ENCODE measurements around the gene HEXIM2. TPM values are rescaled to one million over a fixed set of nuclear protein-coding genes. Genes with fewer than 3 reads are reported as not detected.

HEXIM2 gene
- total RNA-seq, 4 donors from 2014 or later: 1.2 to 10.8 (median 5.9) TPM

DNA sequence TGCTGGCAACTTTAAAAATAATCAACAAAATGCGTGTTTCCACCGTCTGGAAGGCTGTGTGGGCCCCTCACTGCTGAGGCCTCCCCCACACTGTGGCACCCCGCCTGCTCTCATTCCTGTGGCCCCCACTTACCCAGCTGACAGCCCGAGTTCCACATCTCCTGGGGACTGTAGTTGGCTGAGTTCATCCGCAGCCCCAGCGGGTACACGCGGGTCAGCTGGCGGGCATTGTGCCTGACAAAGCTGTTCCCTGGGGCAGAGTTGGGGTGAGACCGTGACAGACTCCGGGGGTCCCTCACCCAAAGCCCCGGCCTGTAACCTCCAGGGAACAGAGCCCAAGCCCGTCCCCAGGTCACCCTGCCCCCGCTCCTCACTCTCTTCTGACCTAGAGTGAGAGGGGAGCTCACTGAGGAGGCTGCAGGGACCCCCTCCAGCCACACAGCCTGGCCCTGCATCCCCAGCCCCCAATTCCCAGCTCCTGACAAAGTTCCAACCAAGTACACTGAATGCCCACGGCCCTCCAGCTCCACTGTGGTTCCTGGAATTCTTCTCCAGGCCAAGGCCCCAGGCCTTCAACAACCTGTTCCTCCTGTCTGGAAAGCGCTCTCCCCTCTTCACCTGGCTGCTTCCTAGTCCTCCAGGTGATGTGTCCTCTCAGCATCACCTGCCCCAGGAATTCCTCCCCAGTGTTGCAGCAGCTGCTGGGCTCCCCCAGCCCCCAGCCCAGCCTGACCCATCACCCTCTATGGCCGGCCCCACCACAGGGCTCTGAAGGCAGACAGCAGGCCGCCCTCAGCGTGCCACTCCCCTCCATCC lies 47.4 kb upstream of the HEXIM2 start:
- H3K27ac ChIP-seq: no peak overlapping the region
- no peak for DNase-seq
- no peak overlapping the region for H3K4me3 ChIP-seq
- no peaks in the 10 kb centered on the region for H3K27me3 ChIP-seq
- H3K36me3 ChIP-seq: peaks cover 0 to 7% (median 0%) of the 10 kb centered on the region in 4 donors
- in situ Hi-C loops (cut with MboI; ENCODE audit: low pct_ligation_motif_present in 1 of 4, low pct_unique_long_range_greater_than_20kb in 1 of 4, low sequenced_read_pairs in 3 of 4): no loop called here
- intact Hi-C loops (cut with DNase I; ENCODE audit: low total_unique reads): no loop called here
- no peaks in the 10 kb centered on the region for H3K9me3 ChIP-seq
- TF ChIP-seq, protein P1, sequence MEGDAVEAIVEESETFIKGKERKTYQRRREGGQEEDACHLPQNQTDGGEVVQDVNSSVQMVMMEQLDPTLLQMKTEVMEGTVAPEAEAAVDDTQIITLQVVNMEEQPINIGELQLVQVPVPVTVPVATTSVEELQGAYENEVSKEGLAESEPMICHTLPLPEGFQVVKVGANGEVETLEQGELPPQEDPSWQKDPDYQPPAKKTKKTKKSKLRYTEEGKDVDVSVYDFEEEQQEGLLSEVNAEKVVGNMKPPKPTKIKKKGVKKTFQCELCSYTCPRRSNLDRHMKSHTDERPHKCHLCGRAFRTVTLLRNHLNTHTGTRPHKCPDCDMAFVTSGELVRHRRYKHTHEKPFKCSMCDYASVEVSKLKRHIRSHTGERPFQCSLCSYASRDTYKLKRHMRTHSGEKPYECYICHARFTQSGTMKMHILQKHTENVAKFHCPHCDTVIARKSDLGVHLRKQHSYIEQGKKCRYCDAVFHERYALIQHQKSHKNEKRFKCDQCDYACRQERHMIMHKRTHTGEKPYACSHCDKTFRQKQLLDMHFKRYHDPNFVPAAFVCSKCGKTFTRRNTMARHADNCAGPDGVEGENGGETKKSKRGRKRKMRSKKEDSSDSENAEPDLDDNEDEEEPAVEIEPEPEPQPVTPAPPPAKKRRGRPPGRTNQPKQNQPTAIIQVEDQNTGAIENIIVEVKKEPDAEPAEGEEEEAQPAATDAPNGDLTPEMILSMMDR (IDR thresholded peaks at IDR 0.05): no peak
- peaks cover 0 to 18% (median 2%) of the 10 kb centered on the region in 4 donors for H3K4me1 ChIP-seq
- 81 to 100% methylated on average over 2 to 15 of the region's 19 CpGs for WGBS, 2 donors (ENCODE audit: low coverage in 1 of 2)

DNA sequence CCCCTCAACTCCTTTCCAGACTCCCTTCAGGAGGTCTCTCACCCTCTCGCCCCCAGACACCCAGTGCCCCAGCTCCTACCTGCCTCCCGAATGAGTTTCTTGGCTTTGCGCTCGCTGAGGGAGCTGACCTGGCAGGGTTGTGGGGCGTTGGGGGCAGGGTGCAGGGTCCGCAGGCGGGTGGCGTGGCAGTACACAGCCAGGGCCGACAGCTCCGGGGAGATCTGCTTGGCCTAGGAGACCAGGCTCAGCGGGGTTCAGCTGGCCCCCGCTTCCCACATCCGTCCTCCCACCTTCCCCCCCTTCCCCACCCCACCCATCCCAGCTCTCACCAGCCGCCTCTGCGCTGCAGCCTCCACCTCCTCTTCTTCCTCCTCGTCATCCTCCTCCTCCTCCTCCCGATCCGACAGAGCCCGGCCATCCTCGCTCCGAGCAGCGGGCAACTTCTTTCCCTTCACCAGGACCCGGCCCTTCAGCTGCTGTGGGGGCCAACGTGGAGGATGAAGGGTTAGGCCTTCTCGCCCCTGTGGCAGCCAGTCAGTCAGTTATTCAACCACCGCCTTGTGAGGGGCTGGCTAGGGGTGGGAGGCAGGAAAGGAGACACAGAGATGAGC lies 46.6 kb upstream of the HEXIM2 start:
- 86% methylated on average over 17 of the region's 26 CpGs; no CpG with 5 or more reads in 1 of the 2 donors for WGBS, 2 donors (ENCODE audit: low coverage in 1 of 2)
- H3K27ac ChIP-seq: no peak overlapping the region
- DNase-seq: no peak
- no peak for TF ChIP-seq POLR2AphosphoS5 (IDR thresholded peaks at IDR 0.05)
- H3K4me1 ChIP-seq: peaks cover 0 to 18% (median 2%) of the 10 kb centered on the region in 4 donors
- peaks cover 0 to 8% (median 0%) of the 10 kb centered on the region in 4 donors for H3K36me3 ChIP-seq
- H3K27me3 ChIP-seq: no peaks in the 10 kb centered on the region
- no peaks in the 10 kb centered on the region for H3K9me3 ChIP-seq
- in situ Hi-C loops (cut with MboI; ENCODE audit: low pct_ligation_motif_present in 1 of 4, low pct_unique_long_range_greater_than_20kb in 1 of 4, low sequenced_read_pairs in 3 of 4): no loop called here
- intact Hi-C loops (cut with DNase I; ENCODE audit: low total_unique reads): no loop called here
- H3K4me3 ChIP-seq: no peak overlapping the region

DNA sequence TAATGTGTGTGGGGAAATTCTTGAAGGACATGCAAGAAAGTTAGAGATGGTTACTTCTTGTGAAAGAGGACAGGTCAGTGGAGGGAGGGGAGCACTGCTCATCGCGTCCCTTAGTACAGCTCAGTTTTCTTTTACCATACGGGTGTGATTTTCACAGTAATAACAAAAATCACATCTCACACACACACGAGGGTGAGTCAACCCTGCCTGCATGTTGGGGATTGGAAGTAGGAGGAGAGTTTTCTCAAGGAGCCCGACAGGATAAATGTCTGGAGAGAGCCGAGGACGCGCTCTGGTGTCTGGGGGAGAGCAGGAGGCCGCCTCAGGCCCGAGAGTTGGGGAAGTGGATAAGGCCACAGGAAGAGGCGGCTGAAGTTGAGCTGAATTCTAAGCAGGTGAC lies 45.8 kb upstream of the HEXIM2 start:
- peaks cover 0 to 8% (median 0%) of the 10 kb centered on the region in 4 donors for H3K36me3 ChIP-seq

DNA sequence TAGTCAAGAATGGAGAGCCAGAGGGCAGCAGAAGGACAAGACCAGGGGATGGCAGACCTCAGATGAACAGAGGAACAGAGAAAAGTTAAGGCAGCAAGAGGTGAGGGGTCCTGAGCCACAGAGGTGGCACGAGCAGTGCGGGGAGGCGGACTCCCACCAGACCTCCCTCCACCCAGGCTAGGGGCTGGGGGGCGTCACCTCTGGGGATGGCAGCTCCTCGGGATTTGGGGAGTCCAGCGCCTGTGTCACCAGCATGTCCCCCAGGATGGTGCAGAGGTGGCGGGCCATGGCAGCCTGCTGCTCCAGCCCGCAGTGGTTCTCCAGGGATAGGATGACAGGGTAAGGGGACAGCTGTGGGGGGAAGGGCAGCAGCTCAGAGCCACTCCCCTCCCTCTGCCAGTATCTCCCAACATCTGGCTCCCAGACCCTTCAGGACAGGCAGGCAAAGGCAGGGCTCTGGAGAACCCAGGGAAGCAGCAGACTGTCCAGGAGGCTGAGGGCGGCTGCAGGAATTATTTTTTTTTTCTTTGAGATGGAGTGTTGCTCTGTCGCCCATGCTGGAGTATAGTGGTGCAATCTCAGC lies 45.1 kb upstream of the HEXIM2 start:
- TF ChIP-seq POLR2AphosphoS5 (IDR thresholded peaks at IDR 0.05) (no peak), POLR2A (IDR thresholded peaks at IDR 0.05) (no peak), EP300 (IDR thresholded peaks at IDR 0.05; ENCODE audit: low read depth) (no peak)
- TF ChIP-seq, protein P1 (IDR thresholded peaks at IDR 0.05): no peak
- intact Hi-C loops (cut with DNase I; ENCODE audit: low total_unique reads) (no loop called here), in situ Hi-C loops (cut with MboI; ENCODE audit: low pct_ligation_motif_present in 1 of 4, low pct_unique_long_range_greater_than_20kb in 1 of 4, low sequenced_read_pairs in 3 of 4) (no loop called here)
- H3K27me3 ChIP-seq: no peaks in the 10 kb centered on the region
- no peak overlapping the region for H3K4me3 ChIP-seq
- H3K4me1 ChIP-seq: peaks cover 0 to 5% (median 0%) of the 10 kb centered on the region in 4 donors
- no peak for DNase-seq
- no peaks in the 10 kb centered on the region for H3K9me3 ChIP-seq
- peaks cover 0 to 8% (median 0%) of the 10 kb centered on the region in 4 donors for H3K36me3 ChIP-seq
- WGBS, 2 donors (ENCODE audit: low coverage in 1 of 2): 78 to 87% methylated on average over 6 to 10 of the region's 10 CpGs
- H3K27ac ChIP-seq: no peak overlapping the region

More for the DNA sequence above, 45.8 kb upstream of the HEXIM2 start:
- in situ Hi-C loops (cut with MboI; ENCODE audit: low pct_ligation_motif_present in 1 of 4, low pct_unique_long_range_greater_than_20kb in 1 of 4, low sequenced_read_pairs in 3 of 4): no loop called here
- intact Hi-C loops (cut with DNase I; ENCODE audit: low total_unique reads): no loop called here
- no peak overlapping the region for H3K4me3 ChIP-seq
- DNase-seq: no peak
- WGBS, 2 donors (ENCODE audit: low coverage in 1 of 2): 75 to 80% methylated on average over 9 to 11 of the region's 11 CpGs
- H3K9me3 ChIP-seq: no peaks in the 10 kb centered on the region
- no peaks in the 10 kb centered on the region for H3K27me3 ChIP-seq
- TF ChIP-seq POLR2AphosphoS5 (IDR thresholded peaks at IDR 0.05) (no peak), EP300 (IDR thresholded peaks at IDR 0.05; ENCODE audit: low read depth) (no peak), POLR2A (IDR thresholded peaks at IDR 0.05) (no peak)
- TF ChIP-seq, protein P1 (IDR thresholded peaks at IDR 0.05): no peak
- peaks cover 0 to 11% (median 0%) of the 10 kb centered on the region in 4 donors for H3K4me1 ChIP-seq
- no peak overlapping the region for H3K27ac ChIP-seq
